ENCODE data around the gene ZNF217.
"Not testable (repeated sequence)": the region's sequence is repeated elsewhere in the genome, so short reads cannot be mapped to it uniquely, and the experiment has no call there.

Gene ZNF217

DNA sequence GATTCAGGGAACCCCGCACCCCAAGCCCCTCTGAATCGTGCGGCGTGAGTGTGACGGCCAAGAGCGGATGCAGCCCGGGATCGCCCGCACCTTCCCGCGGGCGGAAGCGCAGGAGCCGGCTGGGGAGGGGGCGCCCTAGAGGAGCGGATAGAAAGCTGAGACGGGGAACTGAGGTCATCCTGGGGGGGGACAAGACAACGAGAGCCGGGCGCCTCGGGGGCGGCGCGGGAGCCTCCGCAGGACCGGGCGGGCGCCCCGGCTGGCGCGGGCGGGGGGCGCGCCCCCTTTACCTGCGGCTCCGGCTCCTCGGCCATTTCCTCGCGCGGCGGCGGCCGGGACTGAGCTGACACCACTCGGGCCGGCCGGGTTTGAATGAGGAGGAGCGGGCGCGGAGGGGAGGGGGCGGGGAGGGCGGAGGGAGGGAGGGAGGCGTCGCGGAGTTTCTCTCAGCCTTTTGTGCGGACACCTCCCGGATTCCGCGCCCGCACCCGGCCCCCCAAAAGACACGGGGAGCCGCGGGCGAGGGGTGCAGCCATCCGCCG lies at the start of gene ZNF217:
Gene ZNF217 (minus strand): TSS at position 374 of the 542 bp plus-strand sequence. CDS start 11,013 bp downstream, outside the sequence.
- peak; percentile 64 for DNase-seq

DNA sequence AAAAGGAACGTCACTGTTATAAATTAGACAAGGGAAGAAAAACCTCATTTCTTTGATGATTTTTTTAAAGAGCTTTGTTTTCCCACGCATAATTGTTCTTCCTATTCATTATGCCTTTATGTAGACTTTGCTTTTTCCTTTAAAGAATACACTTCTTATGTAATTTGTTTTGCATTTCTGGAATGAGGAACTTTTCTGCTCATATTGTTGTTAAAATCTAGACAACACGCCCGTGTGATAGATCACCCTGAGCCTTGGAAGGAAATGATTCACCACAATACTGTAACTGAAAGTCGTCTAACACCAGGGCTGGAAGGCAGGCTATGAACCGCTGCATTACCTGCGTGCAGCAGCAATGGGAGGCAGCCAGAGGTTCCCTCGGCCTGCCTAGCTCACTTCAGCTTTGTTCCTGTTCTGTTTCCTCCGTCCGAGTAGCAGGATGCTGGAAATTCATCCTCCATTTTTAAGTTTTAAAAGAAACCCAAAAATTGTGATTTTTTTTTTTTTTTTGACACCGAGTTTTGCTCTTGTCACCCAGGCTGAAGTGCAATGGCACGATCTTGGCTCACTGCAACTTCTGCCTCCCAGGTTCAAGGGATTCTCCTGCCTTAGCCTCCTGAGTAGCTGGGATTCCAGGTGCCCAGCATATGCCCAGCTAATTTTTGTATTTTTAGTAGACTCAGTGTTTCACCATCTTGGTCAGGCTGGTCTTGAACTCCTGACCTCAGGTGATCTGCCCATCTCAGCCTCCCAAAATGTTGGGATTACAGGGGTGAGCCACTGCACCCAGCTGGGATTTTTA lies 49.6 kb upstream of the ZNF217 start:
- peak; percentile 65 for DNase-seq

DNA sequence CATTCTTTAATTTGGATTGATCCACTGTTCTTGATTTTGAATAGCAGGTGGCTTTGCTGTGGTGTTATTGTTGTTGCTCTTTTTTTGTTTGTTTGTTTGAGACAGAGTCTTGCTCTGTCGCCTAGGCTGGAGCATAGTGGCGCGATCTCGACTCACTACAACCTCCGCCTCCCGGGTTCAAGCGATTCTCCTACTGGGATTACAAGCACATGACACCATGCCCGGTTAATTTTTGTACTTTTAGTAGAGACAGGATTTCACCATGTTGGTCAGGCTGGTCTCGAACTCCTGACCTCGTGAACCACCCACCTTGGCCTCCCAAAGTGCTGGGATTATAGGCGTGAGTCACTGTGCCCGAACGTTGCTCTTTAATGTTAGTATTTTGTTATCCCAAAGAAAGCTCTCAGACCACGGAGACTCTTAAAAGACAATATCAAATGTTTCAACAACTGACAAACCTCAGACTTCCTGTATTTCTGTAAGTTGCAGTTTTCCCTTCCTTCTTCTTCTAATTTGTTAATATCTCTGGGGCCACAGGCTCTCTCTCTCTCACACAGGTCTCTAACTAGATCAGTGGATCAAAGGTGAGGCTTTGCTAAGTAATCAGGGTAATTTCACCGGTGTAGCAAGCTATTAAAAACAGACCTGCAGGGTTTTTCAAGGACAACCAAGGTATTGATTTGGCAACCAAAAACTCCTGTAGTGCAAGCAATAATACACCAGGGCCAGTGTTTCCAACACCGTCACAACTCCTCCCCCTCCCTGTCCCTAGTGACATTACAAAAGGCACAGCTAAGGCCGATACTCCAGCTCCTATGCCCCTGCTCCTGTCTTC lies 48.8 kb upstream of the ZNF217 start:
- DNase-seq: peak; percentile 24

GRCh38 chr20:53639647-53640440 lies 46.2 kb upstream of the ZNF217 start:
- DNase-seq: no peak

- DNase-seq: no peak
Measured at GRCh38 chr20:53639128-53639527, 45.5 kb upstream of the ZNF217 start.

- not testable (repeated sequence) for DNase-seq
Measured at GRCh38 chr20:53637310-53637709, 43.7 kb upstream of the ZNF217 start.

DNA sequence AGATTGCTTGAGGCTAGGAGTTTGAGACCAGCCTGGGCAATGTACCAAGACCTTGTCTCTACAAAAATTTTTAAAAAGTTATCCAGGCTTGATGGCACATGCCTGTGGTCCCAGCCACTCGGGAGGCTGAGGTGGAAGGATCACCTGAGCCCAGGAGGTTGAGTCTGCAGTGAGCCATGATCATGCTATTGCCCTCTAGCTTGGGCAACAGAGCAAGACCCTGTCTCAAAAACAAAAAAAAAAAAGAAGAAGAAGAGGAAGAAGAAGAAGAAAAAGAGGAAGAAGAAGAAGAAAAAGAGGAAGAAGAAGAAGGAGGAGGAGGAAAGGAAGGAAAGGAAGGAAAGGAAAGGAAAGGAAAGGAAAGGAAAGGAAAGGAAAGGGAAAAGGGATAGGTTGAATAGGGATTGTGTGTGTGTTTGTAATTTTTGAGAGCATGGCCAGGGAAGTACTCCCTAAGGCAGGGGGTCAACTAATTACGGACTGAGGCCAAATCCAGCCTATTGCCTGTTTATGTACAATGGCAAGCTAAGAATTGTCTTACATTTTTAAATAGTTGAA lies 43.0 kb upstream of the ZNF217 start:
- DNase-seq: no peak

DNA sequence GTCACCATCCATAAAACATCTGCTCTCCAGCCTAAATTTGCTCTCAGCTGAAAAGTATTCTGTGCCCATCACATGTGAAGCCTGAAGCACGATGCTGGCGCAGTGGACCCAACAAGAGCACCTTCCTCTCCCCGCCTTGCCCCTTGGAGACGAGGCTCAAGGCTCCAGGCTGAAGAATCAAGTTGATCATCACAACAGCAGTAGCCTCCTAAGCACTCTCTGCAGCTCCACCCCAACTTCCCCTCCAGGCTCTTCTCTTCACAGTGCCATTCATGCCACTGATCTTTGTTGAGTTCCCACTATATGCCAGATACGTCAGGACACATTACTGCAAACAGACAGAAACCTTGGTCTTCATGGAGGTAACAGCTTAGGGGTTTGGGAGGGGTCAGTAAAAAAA lies 41.6 kb upstream of the ZNF217 start:
- DNase-seq: no peak

GRCh38 chr20:53631909-53632662 lies 38.4 kb upstream of the ZNF217 start:
- no peak for DNase-seq

- no peak for DNase-seq
Measured at GRCh38 chr20:53629436-53629835, 35.8 kb upstream of the ZNF217 start.

DNA sequence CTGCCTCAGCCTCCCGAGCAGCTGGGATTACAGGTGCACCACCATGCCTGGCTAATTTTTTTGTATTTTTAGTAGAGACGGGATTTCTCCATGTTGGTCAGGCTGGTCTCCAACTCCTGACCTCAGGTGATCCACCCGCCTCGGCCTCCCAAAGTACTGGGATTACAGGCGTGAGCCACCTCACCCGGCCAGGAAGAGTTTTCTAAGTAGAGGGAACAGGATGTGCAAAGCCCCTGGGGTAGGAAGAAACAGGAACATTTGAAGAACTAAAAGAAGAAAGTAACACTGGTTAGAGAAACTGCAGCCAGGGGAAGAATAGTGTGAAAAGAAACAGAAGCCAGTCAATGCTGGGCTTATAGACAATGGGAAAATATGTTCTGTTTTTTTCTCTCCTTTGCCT lies 35.1 kb upstream of the ZNF217 start:
- DNase-seq: not testable (repeated sequence)

- no peak for DNase-seq
Measured at GRCh38 chr20:53628076-53628475, 34.4 kb upstream of the ZNF217 start.

DNA sequence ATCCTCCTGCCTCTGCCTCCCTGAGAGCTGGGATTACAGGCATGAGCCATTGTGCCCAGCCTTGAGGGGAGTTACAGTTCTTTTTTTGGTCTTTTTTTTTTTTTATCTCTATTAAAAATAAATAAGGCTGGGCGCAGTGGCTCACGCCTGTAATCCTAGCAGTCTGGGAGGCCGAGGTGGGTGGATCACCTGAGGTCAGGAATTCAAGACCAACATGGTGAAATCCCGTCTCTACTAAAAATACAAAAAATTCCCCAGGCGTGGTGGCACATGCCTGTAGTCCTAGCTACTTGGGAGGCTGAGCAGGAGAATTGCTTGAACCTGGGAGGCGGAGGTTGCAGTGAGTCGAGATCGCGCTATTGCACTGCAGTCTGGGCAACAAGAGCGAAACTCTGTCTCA lies 33.4 kb upstream of the ZNF217 start:
- DNase-seq: not testable (repeated sequence)

DNA sequence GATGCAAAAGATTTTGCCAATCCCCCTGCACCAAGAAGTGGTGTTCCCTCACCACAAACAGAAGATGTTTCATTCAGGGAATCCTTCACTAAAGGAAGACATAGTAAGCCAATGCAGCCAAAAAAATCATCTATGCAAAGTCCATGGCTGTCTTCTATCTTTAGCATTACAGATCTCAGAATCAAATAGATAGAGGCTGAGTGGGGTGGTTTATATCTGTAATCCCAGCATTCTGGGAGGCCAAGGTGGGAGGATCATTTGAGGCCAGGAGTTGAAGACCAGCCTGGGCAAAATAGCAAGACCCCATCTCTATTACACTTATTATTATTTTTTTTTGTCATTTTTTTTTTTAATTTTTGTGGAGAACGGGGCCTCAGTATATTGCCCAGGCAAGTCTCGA lies 32.9 kb upstream of the ZNF217 start:
- no peak for DNase-seq

GRCh38 chr20:53625311-53626129 lies 31.9 kb upstream of the ZNF217 start:
- DNase-seq: no peak

- DNase-seq: not testable (repeated sequence)
Measured at GRCh38 chr20:53624927-53625250, 31.2 kb upstream of the ZNF217 start.

- DNase-seq: peak; percentile 46
Measured at GRCh38 chr20:53623454-53624211, 30.0 kb upstream of the ZNF217 start.

DNA sequence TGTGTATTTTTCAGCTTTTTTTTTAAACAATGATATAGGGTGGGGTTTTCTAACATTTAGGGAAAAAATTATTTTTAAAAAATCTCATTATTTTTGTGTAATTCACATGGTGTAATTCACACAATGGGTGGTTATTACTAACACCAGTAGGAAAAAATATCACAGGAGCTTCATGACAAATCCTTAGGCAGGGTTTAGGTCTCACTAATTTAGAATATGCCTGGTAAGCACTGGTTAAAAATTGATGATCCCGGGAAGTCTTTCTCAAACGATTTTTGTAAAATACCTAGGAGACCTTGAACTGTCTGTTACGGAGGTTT lies 29.5 kb upstream of the ZNF217 start:
- no peak for DNase-seq

DNA sequence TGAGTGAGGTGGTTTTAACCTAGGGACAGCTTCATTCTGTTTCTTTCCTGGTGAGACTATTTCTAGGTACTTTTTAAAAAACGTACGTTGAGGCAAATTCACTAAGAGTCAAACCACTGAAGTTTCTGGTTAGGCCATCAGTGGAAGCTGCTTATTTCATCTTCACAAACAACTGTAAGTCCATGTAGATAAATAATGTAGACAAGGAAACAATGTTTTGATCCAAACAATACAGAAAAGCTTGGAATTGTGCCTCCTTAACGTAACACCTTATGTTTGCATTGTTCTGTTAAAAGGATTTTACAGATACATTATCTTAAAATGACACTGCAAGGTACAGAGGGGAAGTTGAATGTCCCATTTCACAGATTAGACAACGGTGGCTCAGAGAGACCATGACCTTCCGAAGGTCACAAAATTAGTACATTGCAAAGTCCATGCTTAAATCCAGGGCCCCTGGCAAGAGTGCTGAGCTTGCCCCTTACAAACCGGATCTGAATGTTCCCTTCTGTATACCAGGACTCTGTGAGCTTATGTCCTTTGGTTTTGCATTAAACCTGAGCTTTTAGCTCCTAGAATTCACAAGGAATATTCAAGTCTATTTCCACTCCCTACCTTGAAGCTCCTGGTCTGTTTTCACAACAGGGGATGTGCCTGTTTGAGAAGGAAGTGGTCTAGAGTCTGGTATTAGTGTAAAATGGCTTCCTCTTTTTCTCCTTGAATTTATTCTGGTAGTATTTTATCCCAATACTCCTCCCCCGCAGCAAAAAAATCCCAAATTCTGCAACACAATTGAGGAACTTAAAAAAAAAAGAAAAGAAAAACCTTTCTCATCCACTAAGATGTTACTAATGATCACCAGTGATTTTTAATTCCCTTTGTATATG lies 28.9 kb upstream of the ZNF217 start:
- DNase-seq: no peak
